ENCODE measurements around the gene HSD17B4. TPM values are rescaled to one million over a fixed set of nuclear protein-coding genes. Genes with fewer than 3 reads are reported as not detected.

The HSD17B4 gene
- total RNA-seq, 1 donor from 2014 or later = 179 TPM

GRCh38 chr5:119524485-119524884 lies 72.2 kb downstream of the HSD17B4 start:
- H3K4me3 Mint-ChIP-seq = no peak overlapping the region
- no peak overlapping the region for H3K27ac Mint-ChIP-seq (ENCODE audit: unreplicated experiment)
- no peaks in the 10 kb centered on the region for H3K4me1 Mint-ChIP-seq
- no peaks in the 10 kb centered on the region for H3K9me3 Mint-ChIP-seq
- no peak for TF ChIP-seq CTCF (conservative IDR thresholded peaks at IDR 0.05)
- H3K27me3 Mint-ChIP-seq (ENCODE audit: low read depth) = no peaks in the 10 kb centered on the region
- DNase-seq (ENCODE audit: low read depth, low spot score) = no peak
- peaks cover 16% of the 10 kb centered on the region for H3K36me3 Mint-ChIP-seq (ENCODE audit: low read depth)

GRCh38 chr5:119527351-119527750 lies 75.1 kb downstream of the HSD17B4 start:
- Mint-ChIP-seq H3K36me3 (ENCODE audit: low read depth) (peaks cover 4% of the 10 kb centered on the region), H3K9me3 (no peaks in the 10 kb centered on the region), H3K27me3 (ENCODE audit: low read depth) (no peaks in the 10 kb centered on the region), H3K27ac (ENCODE audit: unreplicated experiment) (no peak overlapping the region), H3K4me3 (no peak overlapping the region), H3K4me1 (no peaks in the 10 kb centered on the region)
- no peak for DNase-seq (ENCODE audit: low read depth, low spot score)
- no peak for TF ChIP-seq CTCF (conservative IDR thresholded peaks at IDR 0.05)

GRCh38 chr5:119529811-119530210 lies 77.5 kb downstream of the HSD17B4 start:
- no peak overlapping the region for H3K4me3 Mint-ChIP-seq
- no peak overlapping the region for H3K27ac Mint-ChIP-seq (ENCODE audit: unreplicated experiment)
- no peak for TF ChIP-seq CTCF (conservative IDR thresholded peaks at IDR 0.05)

GRCh38 chr5:119532637-119533036 lies 80.3 kb downstream of the HSD17B4 start:
- H3K4me1 Mint-ChIP-seq = no peaks in the 10 kb centered on the region

More at GRCh38 chr5:119529811-119530210, 77.5 kb downstream of the HSD17B4 start:
- DNase-seq (ENCODE audit: low read depth, low spot score) = no peak
- Mint-ChIP-seq H3K9me3 (no peaks in the 10 kb centered on the region), H3K4me1 (no peaks in the 10 kb centered on the region), H3K36me3 (ENCODE audit: low read depth) (peaks cover 10% of the 10 kb centered on the region), H3K27me3 (ENCODE audit: low read depth) (no peaks in the 10 kb centered on the region)

GRCh38 chr5:119537704-119538103 lies 85.4 kb downstream of the HSD17B4 start:
- peaks cover 27% of the 10 kb centered on the region for H3K36me3 Mint-ChIP-seq (ENCODE audit: low read depth)
- no peaks in the 10 kb centered on the region for H3K27me3 Mint-ChIP-seq (ENCODE audit: low read depth)
- no peaks in the 10 kb centered on the region for H3K9me3 Mint-ChIP-seq
- DNase-seq (ENCODE audit: low read depth, low spot score) = no peak
- H3K4me1 Mint-ChIP-seq = no peaks in the 10 kb centered on the region
- TF ChIP-seq CTCF (conservative IDR thresholded peaks at IDR 0.05) = no peak
- H3K27ac Mint-ChIP-seq (ENCODE audit: unreplicated experiment) = no peak overlapping the region
- H3K4me3 Mint-ChIP-seq = no peak overlapping the region

More at GRCh38 chr5:119532637-119533036, 80.3 kb downstream of the HSD17B4 start:
- Mint-ChIP-seq H3K36me3 (ENCODE audit: low read depth) (peaks cover 12% of the 10 kb centered on the region), H3K4me3 (no peak overlapping the region), H3K27ac (ENCODE audit: unreplicated experiment) (no peak overlapping the region), H3K9me3 (no peaks in the 10 kb centered on the region), H3K27me3 (ENCODE audit: low read depth) (no peaks in the 10 kb centered on the region)
- no peak for TF ChIP-seq CTCF (conservative IDR thresholded peaks at IDR 0.05)
- DNase-seq (ENCODE audit: low read depth, low spot score) = no peak

- DNase-seq (ENCODE audit: low read depth, low spot score) = no peak
- TF ChIP-seq CTCF (conservative IDR thresholded peaks at IDR 0.05) = no peak
- peaks cover 30% of the 10 kb centered on the region for H3K36me3 Mint-ChIP-seq (ENCODE audit: low read depth)
- H3K4me1 Mint-ChIP-seq = no peaks in the 10 kb centered on the region
- H3K27me3 Mint-ChIP-seq (ENCODE audit: low read depth) = no peaks in the 10 kb centered on the region
- no peaks in the 10 kb centered on the region for H3K9me3 Mint-ChIP-seq
- no peak overlapping the region for H3K27ac Mint-ChIP-seq (ENCODE audit: unreplicated experiment)
- H3K4me3 Mint-ChIP-seq = no peak overlapping the region
Observed at GRCh38 chr5:119541716-119542115, 89.4 kb downstream of the HSD17B4 start.
